ENCODE results near the gene SLC6A3.

DNA sequence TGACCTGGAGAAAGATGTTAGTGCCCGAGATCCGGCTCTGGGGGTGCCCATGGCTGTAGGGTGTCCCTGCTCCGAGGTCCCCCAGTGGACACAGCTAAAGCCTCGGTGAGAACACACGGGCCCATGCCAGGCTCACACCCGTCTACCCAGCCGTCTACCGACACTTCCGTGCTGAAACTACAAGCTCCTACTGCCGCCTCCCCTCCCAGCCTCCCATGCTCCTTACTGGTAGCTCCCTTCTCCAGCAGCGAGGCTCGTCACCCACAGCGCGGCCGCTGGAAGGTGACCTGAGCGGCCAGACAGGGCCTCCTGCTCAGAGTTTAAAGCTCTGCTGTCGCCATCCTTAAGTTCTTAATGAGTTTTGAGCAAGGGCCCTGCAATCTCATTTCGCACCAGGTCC is 67.1 kb downstream of the SLC6A3 start:
- TF ChIP-seq, protein P1, sequence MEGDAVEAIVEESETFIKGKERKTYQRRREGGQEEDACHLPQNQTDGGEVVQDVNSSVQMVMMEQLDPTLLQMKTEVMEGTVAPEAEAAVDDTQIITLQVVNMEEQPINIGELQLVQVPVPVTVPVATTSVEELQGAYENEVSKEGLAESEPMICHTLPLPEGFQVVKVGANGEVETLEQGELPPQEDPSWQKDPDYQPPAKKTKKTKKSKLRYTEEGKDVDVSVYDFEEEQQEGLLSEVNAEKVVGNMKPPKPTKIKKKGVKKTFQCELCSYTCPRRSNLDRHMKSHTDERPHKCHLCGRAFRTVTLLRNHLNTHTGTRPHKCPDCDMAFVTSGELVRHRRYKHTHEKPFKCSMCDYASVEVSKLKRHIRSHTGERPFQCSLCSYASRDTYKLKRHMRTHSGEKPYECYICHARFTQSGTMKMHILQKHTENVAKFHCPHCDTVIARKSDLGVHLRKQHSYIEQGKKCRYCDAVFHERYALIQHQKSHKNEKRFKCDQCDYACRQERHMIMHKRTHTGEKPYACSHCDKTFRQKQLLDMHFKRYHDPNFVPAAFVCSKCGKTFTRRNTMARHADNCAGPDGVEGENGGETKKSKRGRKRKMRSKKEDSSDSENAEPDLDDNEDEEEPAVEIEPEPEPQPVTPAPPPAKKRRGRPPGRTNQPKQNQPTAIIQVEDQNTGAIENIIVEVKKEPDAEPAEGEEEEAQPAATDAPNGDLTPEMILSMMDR (IDR thresholded peaks at IDR 0.05) = no peak
- TF ChIP-seq POLR2AphosphoS5 (IDR thresholded peaks at IDR 0.05; ENCODE audit: low read depth, low read length) (no peak), SIN3A (IDR thresholded peaks at IDR 0.05; ENCODE audit: borderline replicate concordance, insufficient read depth, low read depth, low read length) (no peak)

Measured in Panc1 (cell line).